AG09319 (cell line): ENCODE results near the gene ZMAT3.
"Not testable (repeated sequence)": the region's sequence is repeated elsewhere in the genome, so short reads cannot be mapped to it uniquely, and the experiment has no call there.

Experiments used
- DNase-seq: peaks from one replicate; pipeline ENCODE4 v3.0.0-alpha.2; 2010; ENCODE audit warnings: low read depth; ENCODE audit errors: extremely low read depth
- CTCF ChIP-seq: IDR thresholded peaks from 2 replicates; pipeline ENCODE4 v1.5.1; 2011; ENCODE audit warnings: low read depth, mild to moderate bottlenecking, inconsistent platforms, low read length, moderate library complexity

ZMAT3 gene

GRCh38 chr3:179069762-179070390 is 1.7 kb downstream of the ZMAT3 start:
- no peak for TF ChIP-seq CTCF
- peak; percentile 16 for DNase-seq

- TF ChIP-seq CTCF, result peak; percentile 70
- no peak for DNase-seq
These were observed 2.7 kb downstream of the ZMAT3 start for GRCh38 chr3:179068779-179069530.

- no peak for DNase-seq
- no peak for TF ChIP-seq CTCF
These were observed 3.8 kb downstream of the ZMAT3 start for GRCh38 chr3:179067839-179068238.

- no peak for DNase-seq
- no peak for TF ChIP-seq CTCF
These were observed 4.3 kb downstream of the ZMAT3 start for GRCh38 chr3:179067291-179067690.

GRCh38 chr3:179063945-179064560 is 7.6 kb downstream of the ZMAT3 start:
- DNase-seq, result peak; percentile 35
- no peak for TF ChIP-seq CTCF

- no peak for TF ChIP-seq CTCF
- no peak for DNase-seq
These were observed 15.3 kb downstream of the ZMAT3 start for GRCh38 chr3:179056326-179056725.

GRCh38 chr3:179054565-179054964 is 17.0 kb downstream of the ZMAT3 start:
- not testable (repeated sequence) for DNase-seq
